Sciatic nerve (tissue), 2 donors: Measurements from ENCODE around the gene PPP3CA. TPM values are rescaled to one million over a fixed set of nuclear protein-coding genes. Genes with fewer than 3 reads are reported as not detected.
A peak's percentile ranks its signal among the peaks of the same experiment; 100 is the strongest.
"Not testable (repeated sequence)": the region's sequence is repeated elsewhere in the genome, so short reads cannot be mapped to it uniquely, and the experiment has no call there.

ENCODE experiments used
- ATAC-seq: fragments of 200-7000 bp; cut with Tn5 transposase; one replicate; pipeline ENCODE4 v1.9.1; 2020; ENCODE audit warnings: mild to moderate bottlenecking, moderate library complexity
- DNase-seq: peaks from one replicate; pipeline ENCODE4 v3.0.0-alpha.2; 2020; ENCODE audit warnings: low spot score
- intact Hi-C: fragments of 100-400 bp; cut with DNase I; formaldehyde crosslinking; loops from one replicate; pipeline ENCODE4 v1.14.2; 2022
- total RNA-seq: library from RNA; stranded (reverse); fragmentation: NEBNext Ultra II Directional; extraction: Animal tissue kit (Norgen Biotek cat#: 25700); gene quantifications from one replicate; pipeline ENCODE4 v1.2.1, GENCODE V29; 2021
- donor health status: DM: no; HTN: no; CAD: no.
- donor health status: DM: no; HTN: no; CAD: no.

PPP3CA gene
- total RNA-seq, 1 donor from 2014 or later: 56.8 TPM

DNA sequence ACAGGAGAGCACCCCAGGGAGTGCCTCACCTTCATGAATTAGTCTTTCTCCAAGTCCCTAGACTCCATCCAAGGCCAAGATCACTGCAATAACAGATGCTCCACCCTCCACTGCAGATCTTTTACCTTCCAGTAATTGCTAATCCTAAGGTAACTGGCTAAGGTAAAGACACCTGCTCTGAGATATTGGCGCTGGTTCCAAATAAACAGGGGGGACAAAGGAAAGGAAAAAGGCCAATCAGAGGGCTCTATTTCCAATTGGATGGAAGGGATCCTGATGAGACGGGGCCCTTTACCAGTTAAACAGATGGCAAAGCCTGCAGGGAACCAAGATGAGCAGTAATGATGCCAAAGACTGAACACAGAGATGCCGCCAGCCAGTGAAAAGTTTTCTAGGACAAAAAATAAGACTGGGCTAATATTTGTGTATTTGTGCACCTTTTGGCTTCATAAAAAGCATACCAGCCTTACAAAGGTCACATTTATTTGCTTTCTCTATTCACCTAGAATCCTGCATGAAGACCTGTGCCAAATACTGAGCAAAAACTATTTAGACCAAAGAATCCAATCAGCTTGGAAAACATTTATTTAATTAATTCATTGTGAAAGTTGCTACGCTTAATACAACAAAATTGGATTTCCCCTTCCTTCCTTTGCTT, 148.5 kb downstream of the PPP3CA start:
- ATAC-seq (no peak), DNase-seq (no peak)
- intact Hi-C loops: no loop called here

DNA sequence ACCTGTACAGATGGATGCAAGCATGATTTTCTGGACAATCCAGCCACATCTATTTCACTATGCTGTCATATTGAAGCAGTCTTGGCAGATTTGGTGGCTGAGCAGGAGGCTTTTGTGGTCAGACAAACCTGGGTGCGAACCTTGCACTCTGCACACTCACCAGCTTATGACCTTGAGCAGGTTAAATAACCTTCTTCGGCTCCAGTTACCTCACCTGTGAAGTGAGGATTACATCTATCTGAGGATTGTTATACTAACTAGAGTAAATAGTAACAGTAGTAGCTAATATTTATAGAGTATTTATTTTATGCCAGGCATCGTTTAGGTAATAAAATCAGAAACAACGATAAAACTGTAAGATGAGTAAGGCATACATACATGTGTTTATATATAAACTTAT, 150.0 kb downstream of the PPP3CA start:
- intact Hi-C loops: no loop called here
- no peak for ATAC-seq
- DNase-seq: no peak

DNA sequence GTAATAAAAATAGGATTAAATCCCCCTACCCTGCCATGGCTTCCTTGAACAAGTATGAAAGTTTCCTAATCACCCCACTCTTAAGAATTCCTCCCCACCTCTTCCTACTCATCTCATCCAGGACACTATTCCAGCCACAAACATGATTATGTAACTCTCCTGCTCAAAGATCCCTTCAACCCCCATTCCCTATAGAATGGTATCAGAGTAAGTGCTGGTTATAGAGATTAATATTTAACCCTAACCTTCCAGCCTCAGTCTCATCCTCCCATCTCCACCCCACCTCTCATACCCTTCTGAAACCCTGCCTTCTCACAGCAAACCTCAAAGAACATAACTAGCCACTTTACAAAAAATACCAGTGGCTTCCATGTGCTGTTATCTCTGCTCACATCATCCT, 155.1 kb downstream of the PPP3CA start:
- intact Hi-C loops: no loop called here
- ATAC-seq (peak; percentile 57), DNase-seq (no peak)

DNA sequence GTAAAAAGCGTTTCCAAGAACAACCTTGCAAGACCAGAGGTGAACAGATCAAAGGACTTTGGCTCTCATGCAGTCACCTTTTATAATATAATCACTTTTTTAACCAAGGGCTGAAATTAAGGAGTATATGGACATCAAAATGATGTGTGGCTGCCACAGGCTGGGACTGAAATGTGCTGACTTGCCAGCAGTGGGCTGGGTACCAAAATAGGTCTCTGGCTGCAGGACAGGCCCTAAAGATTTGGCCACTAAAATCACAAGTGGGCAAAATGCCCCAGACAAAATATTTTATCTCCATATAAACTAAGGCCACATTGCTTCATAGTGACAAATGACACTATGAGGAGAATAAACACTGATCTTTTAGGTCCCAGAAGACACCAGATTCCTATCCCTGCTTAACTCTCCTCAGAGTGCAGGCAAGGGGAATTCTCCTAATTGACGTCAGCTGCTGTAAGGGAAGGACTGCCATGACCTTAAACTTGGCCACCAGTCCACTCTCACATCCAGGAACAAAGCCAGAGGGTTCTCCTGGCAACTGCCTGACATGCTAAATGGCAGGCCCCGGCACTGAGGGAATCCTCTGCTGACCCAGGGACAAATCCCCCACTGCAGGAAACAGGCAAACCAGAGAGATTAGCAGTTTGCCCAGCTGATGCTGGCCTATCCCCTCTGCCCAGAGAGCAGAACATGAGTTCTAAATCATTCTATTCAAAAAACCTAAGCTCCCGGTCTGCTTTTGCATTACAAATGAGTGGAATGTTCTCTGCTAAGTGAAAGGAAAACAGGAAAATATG, 155.8 kb downstream of the PPP3CA start:
- peak; percentile 97 for ATAC-seq
- intact Hi-C loops: no loop called here
- DNase-seq: peak; percentile 80

DNA sequence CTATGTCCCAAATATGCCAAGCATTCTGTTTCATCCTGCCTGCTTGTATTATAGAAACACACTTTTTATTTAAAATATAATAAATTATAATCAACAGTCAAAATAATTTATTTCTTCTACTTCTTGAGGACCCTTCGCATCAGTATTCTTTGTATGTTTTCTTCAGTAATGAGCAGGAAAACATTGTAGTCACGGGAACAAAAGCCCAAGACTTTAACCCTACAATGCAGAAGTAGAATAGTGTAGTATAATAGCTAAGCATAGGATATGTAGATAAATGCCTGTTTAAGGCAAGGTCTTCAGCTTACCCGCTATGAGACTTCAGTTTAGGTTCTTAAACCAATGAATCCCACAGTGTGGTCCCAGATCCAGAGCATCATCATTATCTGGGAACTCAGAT, 156.6 kb downstream of the PPP3CA start:
- intact Hi-C loops: no loop called here
- DNase-seq (no peak), ATAC-seq (no peak)

DNA sequence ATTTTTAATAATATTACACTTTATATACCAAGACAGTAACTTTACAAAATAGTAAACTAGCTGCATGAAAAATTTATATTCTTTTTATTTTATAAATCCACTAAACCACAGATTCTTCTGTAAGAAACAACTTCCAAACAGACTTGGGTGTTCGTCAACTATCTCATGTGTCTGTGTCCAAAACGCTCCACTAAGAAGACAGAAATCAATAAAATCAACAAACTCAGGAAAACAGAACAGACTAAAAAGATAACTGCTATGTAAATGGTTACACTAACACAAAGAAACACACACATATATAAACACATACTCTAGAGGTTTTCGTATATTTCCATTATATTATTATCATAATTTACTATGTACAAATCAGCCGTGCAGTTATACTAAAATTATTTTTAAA, 158.4 kb downstream of the PPP3CA start:
- intact Hi-C loops: no loop called here
- DNase-seq (no peak), ATAC-seq (no peak)

DNA sequence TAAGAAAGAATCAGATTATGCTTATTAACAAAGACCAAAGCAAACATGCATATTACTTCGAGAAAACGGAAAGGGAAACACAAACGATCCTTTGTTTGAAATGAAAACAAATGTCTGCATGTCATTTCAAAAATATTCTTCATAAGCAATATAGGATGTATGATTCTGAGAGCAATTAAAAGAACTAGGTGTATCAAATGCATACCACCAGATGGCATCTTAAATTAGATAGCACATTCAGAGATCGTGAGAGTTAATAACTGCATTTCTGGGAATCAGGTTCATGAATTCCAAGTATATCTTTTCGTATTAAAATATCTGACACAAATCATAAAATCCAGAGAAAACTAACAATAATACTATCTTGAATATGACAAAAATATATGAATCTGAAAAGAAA, 159.5 kb downstream of the PPP3CA start:
- no peak for DNase-seq
- intact Hi-C loops: no loop called here
- no peak for ATAC-seq

DNA sequence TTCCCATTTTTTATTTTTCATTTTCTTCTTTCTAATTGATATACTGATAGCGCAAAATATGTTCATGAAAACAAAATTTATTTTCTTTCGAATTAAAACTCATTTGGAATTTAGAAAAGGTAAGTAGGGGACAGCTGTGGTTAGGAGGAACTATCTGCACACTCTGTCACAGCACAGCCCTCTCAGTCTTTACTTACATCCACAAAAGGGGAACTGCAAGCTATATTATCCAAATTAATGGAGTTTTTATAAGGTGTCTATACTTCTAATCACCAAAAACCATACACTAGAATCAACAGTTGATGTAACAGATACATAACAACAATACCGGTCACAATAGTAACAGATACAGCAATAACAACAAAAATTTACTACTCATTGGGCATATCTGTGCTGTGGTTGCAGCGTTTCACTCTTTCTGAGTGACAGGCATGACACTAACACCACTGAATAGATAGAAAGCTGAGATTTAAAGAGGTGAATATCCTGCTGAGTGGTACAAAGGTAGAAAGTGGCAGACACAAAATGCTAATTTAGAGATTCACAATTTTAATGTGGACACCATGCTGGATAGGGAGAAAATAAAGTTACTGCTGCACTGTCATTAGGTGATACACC, 160.7 kb downstream of the PPP3CA start:
- intact Hi-C loops: no loop called here
- ATAC-seq (no peak), DNase-seq (no peak)

DNA sequence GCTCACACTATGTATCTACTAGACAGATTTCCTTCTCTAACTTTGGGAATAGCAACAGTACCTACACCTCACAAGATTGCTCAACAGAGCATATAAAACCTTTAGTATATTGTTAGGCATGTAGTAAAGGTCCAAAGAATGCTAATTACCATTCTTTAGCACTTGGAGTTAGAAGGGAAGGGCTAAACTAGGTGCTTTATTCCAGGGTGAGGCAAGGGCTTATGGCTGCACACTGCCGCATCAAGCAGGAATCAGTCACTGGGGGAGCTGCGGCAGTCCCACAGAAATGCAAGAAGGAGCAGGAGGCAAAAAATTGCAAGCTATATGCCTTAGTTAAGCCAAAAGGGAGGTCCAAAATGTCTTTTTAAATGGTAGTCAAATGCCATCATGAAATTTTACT, 162.7 kb downstream of the PPP3CA start:
- intact Hi-C loops: no loop called here
- DNase-seq (no peak), ATAC-seq (no peak)

DNA sequence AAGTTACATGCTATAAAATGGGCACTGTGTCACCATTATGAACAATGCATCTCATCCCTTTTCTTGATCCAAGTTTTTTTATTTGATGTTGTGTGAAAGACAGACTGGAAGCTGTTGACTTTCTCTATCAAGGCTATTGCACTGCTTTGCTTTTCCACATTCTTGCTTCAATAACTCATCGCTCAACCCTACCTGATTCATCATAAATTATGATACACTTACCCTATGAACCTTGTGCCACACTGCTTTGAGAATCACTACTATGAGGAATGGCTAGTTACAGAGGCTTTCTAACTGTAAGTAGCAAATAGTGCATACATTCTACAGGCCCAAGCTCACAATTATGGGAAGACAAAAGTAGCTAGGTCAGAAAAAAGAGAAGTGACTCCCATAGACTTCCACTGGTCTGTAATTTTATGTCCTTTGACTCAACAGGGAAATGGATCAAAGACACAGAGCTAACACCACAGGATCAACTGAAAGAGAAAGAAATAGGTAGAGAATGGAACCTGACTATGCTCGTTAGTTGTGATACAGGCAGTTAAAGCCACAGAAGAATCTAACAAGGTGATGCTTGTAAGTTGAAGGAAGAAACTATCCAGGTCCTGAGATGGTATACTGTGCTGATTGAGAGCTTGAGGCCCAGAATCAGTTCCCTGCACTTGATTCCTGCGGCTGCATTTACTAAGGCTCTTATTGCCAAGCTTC, 163.5 kb downstream of the PPP3CA start:
- DNase-seq: no peak
- ATAC-seq: no peak
- intact Hi-C loops: no loop called here

DNA sequence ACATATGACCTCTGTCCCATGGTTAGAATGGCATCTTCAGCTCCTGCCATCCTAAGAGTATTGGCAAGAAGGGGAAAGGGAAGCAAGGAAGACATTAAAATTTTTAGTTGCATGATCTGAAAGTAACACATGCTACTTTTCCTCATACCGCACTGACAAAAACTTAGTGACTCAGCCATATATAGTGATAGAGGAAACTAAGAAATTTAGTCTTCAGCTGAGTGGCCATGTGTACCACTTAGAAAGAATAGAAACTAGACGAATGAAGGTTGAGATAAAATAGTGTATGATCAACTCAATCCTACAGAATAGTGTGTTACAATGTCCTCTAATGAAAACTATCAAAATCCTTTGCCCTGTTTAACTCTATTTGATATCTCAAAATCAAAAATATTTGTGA, 164.1 kb downstream of the PPP3CA start:
- no peak for ATAC-seq
- intact Hi-C loops: no loop called here
- DNase-seq: no peak

DNA sequence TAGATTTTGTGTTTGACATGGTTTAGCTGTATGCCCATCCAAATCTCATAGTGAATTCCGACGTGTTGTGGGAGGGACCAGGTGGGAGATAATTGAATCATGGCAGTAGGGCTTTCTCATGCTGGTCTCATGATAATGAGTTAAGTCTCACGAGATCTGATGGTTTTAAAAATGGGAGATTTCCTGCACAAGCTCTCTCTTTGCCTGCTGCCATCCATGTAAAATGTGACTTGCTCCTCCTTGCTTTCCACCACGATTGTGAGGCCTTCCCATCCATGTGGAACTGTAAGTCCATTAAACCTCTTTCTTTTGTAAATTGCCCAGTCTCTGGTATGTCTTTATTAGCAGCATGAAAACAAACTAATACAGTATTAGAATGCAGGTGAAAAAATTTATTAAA, 164.6 kb downstream of the PPP3CA start:
- DNase-seq, ATAC-seq, intact Hi-C loops: not testable (repeated sequence)

DNA sequence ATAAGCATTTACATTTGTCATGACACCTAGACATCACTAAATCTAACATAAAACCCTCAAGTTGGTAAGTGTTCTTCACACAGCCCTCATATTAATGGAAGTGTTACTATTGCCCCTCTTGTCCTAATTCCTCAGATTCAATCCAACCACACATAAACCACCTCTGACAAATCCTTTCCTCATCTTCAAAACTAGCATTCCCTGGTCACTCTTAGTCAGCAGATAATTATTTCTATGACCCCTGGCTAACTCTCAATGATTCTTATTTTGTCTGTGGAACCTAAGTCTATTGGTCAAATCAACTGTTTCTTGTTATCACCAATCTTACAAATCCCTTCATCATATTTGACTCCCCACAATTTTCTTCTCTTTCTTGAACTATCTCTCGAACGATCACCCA, 168.6 kb downstream of the PPP3CA start:
- no peak for ATAC-seq
- intact Hi-C loops: no loop called here
- no peak for DNase-seq

DNA sequence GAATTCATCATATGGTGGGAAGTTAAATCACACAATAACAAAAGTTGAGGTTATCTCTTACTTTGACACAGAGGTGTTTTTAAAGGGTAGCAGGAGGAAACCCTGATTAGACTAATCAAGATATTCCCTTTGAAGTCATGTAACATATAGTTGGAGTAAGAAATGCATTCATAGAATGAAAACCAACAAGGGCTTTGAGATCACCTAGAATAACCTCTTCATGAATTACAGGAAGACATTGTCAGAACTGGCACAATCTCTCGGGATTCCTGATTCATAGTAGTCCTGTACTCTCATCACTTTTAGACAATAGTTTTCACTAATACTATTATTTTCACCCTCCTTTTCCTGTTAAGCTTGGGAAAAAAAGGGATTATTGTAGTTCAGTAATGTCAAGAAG, 170.2 kb downstream of the PPP3CA start:
- intact Hi-C loops: no loop called here
- no peak for ATAC-seq
- DNase-seq: no peak

DNA sequence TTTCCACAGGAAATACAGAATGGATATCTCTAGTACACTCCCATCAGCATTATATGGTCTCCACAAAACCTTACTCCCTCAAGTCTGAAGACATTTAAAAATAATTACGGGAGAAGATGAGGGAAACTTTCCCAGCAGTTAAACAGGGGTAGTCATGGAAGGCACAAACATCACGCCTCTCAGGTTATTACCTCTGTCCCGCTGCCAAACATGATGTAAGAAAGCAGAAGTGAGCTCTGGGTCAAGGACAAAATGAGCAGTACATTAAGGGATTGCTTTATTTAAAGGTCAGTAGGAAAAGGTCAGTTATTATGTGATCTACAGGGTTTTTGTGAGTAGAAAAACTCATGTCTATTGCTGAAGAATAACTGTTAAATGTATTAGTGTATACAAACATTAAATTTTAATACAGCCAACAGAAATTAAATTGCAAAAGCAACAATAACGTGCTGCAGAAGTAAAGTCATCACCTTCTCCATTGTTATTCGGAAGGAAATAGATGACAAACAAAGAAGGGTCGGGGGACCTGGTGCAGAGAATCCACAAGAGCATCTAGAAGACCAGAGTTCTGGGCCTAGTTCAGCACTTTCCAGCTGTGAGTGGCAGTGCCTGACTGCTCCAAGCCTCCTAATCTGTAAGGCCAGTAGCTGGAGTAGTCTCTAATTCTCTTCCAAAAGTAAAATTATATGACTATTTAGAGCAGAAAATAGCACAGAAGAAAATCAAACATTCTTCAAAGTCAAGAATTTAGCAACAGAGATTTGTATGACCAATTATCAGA, 171.2 kb downstream of the PPP3CA start:
- intact Hi-C loops: no loop called here
- ATAC-seq (peak; percentile 84), DNase-seq (no peak)

DNA sequence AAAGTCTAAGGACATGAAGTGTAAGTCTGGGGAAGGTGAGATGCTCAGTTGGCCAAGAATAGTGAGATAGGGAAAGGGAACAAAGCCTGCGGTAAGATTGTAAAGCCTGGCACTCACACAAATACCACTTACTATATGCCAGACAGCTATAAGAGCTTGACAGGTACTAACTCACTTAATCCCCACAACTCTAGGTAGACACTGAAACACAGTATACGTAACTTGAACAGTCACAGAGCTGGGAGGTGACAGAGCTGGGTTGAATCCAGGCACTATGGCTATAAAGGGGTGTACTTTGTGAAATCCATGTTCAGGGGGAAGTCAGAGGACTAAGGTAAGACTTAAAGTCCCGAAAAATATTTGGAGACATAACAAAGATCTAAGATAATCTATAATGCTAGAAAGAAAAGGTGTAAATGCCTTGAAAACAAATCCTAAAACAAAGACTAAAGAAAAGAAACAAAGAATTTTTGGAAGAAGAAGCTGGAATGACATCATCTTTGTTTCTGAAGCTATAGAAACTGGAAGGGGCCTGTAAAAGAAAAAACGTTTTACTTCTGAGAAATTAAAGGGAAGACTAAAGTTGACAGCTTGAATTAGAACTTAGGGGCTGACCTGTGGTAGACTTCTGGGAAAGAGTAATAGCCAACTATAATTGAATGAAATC, 172.5 kb downstream of the PPP3CA start:
- DNase-seq: no peak
- intact Hi-C loops: no loop called here
- ATAC-seq: no peak

DNA sequence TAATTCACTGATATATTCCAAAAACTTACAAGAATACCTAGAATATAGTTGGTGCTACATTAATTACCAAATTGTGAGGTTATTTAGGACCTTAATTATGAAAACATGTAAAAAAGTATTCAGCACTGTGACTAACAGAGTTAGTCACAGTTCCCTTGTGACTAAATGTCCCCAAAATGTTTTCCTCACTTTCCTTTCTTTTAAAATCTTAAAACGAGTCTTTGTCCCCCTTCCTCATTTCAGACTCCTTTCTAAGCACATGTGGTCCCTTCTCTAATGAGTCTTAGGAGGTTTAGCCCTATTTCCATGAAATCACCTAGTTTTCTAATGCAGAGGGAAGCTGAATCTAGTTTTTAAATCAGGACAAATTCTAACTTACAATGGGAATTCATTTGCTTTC, 175.0 kb downstream of the PPP3CA start:
- DNase-seq (no peak), ATAC-seq (no peak)
- intact Hi-C loops: no loop called here

DNA sequence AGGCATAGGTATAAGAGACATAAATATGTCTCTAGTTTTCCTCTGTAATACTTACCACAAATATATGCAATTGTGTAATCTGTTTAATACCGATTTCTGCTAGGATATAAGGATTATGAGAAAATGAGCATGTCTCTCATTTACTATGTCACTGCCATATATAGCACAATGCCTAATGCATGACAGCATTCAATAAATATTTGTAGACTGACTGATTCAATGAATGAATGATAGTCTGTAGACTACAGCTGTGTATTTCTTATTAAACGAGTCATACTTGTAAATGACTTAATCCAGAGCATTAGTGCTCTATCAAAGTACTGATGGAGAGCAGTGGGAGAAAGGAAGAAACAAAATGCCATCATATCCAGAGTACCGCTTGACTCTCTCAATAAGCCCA, 175.6 kb downstream of the PPP3CA start:
- intact Hi-C loops: no loop called here
- ATAC-seq (no peak), DNase-seq (no peak)
